HG03108 (cell line): Measurements from ENCODE around the gene ELANE.
"Not testable (repeated sequence)": the region's sequence is repeated elsewhere in the genome, so short reads cannot be mapped to it uniquely, and the experiment has no call there.

Experiments used
- ATAC-seq: cut with Tn5 transposase; IDR thresholded peaks from one replicate; pipeline ENCODE4 v1.9.1; 2021; ENCODE audit warnings: moderate library complexity; ENCODE audit not compliant: unreplicated experiment

Gene ELANE

DNA sequence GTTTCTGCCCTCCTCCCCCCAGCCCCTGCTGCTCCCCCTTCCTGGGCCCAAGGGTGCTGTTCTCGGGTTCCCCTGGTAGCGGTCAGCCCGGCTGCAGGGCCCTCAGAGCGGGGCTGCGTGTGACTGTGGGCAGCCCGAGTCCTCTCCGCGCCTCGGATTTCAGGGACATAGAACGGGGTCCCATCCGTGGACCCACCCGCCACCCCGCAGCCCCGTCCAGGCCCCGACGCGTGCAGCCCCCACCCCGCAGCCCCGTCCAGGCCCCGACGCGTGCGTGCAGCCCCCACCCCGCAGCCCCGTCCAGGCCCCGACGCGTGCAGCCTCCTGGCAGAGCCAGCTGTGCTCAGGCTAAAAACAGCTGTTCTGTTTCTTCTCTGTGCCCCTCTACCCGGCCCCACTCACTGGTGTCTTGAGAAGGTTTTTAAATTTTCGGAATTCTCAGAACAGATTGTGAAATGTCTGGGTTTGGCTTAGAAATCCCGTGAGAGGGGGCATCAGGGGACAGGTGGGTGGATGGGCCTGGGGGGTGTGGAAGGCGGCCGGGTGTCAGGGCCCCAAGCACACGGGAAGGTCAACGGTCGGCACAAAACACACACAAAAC, 16.8 kb upstream of the ELANE start:
- no peak for ATAC-seq

DNA sequence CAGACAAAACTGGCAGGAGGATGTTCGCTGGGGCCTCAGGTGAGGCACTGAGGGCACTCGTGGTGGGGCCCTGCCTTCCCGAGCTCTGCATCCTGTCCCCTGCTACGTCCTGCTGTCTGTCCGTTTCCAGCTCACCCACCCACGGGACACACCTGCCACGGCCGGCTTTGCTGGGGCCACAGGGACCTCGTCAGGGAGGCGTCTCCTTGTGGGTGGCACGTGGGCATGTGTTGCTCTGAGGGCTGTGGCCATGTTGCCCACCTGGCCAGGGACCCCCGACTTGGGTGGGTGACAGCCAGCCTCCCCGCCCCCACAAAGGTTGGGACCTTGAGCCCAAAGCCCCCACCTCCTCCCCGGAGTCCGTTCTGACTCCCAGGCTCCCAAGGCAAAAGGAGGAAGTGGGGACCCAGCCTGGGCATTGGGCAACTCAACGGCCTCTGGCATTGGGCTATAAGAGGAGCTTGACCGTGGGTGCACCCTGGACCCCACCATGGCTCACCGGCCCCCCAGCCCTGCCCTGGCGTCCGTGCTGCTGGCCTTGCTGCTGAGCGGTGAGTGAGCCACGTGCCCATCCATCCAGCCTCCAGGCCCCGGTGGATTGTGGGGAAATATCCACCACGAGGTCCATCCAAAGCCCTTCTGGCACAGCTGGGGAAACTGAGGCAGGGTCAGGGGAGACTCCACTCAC, 11.4 kb upstream of the ELANE start, which contains the start of gene PRTN3:
TSS of gene PRTN3 (plus strand) at position 481 of the 688 bp plus-strand sequence. CDS start at position 491, 10 bp downstream.
- no peak for ATAC-seq

GRCh38 chr19:842802-843179, 9.3 kb upstream of the ELANE start:
- not testable (repeated sequence) for ATAC-seq

- ATAC-seq: no peak
Observed at GRCh38 chr19:843180-843835, 8.8 kb upstream of the ELANE start.

DNA sequence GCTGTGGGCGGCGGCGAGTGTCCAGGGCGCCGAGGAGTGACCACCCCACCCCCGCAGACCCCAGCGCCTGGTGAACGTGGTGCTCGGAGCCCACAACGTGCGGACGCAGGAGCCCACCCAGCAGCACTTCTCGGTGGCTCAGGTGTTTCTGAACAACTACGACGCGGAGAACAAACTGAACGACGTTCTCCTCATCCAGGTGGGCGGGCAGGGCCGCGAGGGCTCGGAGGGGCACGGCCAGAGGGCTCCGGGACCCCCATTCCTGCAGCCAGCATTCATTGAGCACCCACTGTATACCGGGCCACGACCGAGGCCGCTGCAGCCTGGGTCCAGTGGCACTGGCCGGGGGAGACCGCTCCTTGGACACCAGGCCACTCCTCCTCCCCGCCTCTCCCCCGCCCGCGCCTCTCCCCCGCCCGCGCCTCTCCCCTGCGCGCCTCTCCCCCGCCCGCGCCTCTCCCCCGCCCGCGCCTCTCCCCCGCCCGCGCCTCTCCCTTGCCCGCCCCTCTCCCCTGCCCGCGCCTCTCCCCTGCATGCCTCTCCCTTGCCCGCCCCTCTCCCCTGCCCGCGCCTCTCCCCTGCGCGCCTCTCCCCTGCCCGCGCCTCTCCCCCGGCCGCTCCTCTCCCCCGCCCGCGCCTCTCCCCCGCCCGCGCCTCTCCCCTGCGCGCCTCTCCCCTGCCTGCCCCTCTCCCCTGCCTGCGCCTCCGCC, 8.1 kb upstream of the ELANE start:
- ATAC-seq: no peak

DNA sequence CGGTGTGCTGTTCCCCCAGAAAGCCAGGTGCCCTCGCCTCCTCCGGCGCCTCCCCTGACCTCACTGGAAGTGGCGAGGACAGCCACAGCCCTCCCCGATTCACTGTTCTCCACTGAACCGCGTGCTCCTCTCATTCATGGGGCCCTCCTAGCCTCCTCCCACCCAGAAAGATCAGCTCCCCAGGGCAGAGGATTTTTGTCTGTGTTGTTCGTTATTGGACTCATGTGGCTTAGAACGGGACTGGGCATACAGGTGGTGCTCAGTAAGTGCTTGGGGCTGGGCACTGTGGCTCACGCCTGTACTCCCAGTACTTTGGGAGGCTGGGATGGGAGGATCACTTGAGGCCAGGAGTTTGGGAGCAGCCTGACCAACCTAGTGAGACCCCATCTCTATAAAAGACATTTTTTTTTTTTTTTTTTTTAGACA, 7.5 kb upstream of the ELANE start:
- no peak for ATAC-seq

GRCh38 chr19:845707-846521, 6.2 kb upstream of the ELANE start:
- ATAC-seq: no peak

- ATAC-seq: no peak
Observed at GRCh38 chr19:848386-848921, 3.6 kb upstream of the ELANE start.

DNA sequence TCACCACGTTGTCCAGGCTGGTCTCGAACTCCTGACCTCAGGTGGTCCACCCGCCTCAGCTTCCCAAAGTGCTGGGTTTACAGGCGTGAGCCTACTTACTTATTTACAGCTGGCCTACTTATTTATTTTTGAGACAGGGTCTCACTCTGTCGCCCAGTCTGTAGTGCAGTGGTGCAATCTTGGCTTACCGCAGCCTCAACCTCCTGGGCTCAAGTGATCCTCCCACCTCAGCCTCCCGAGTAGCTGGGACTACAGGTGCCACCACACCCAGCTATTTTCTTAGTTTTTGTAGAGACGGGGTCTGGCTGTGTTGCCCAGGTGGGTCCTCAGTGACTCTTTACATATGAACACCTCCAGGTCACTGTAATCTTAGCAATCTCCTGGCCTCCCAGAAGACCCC, 2.9 kb upstream of the ELANE start:
- ATAC-seq: not testable (repeated sequence)

DNA sequence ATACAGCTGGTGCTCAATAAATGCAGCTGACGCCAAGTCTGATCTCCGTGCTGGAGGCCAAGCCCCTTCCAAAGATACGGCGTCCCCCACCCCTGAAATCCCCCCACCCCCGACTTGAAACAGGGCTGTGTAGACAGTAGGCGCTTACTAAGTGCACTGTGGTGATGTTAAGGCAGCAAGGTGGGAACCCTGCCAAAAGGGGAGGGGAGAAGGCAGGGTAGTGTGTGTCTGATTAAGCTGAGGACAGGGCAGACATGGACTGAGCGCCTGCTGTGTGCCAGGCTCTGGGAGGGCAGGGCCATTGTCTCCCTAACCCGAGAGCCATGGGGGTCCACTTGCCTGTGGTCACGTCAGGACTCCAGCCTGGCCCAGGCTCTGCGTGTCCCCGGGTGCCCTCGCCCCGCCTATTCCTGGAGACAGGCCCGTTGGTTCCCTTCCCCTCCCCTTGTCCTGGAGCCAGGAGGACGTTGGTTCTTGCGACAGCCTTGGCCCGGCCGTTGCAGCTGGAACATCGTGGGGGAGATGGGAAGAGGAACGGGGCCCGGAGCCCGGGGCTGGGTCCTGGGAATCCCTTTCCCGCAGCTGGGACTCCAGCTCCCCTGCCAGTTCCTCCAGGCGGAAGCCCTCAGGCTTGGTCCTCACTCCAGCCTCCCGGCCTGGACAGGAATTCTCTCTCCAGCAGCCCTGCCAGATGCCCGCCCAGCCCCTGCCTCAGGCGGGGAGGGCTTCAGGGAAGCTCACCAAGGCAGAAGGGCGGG, 1.7 kb upstream of the ELANE start:
- ATAC-seq: no peak

GRCh38 chr19:850979-851335, 1.1 kb upstream of the ELANE start:
- no peak for ATAC-seq

DNA sequence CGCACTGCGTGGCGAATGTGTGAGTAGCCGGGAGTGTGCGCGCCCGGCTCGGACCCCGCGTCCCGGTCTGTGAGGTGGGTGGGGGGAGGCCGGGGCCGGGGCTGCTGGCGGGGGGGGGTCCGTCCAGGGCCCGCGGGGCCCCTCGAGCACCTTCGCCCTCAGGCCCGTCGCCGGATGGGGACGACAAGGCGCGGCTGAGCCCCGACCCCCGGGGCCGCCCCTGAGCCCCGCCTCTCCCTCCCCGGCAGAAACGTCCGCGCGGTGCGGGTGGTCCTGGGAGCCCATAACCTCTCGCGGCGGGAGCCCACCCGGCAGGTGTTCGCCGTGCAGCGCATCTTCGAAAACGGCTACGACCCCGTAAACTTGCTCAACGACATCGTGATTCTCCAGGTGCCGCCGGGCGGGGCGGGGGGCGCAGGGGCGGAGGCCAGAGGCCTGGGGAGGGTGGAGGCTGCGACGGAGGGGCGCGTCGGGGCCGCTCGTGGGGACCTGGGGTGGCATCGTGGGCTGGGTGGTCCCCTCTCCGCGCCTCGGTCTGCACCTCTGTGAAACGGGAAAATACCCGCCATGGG, 997 bp downstream of the ELANE start:
- ATAC-seq: no peak

DNA sequence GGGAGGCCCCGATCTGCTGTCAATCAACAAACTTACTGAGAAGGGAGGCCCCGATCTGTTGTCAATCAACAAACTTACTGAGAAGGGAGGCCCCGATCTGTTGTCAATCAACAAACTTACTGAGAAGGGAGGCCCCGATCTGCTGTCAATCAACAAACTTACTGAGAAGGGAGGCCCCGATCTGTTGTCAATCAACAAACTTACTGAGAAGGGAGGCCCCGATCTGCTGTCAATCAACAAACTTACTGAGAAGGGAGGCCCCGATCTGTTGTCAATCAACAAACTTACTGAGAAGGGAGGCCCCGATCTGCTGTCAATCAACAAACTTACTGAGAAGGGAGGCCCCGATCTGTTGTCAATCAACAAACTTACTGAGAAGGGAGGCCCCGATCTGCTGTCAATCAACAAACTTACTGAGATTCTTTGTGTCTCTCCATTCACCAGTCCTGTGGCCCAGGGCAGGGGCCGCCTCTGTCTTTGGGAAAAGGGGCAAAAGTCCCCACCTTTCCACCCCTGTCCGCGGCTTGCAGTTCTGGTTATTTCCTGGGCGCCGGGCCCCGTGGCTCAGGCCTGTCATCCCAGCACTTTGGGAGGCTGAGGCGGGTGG, 1.6 kb downstream of the ELANE start:
- not testable (repeated sequence) for ATAC-seq

DNA sequence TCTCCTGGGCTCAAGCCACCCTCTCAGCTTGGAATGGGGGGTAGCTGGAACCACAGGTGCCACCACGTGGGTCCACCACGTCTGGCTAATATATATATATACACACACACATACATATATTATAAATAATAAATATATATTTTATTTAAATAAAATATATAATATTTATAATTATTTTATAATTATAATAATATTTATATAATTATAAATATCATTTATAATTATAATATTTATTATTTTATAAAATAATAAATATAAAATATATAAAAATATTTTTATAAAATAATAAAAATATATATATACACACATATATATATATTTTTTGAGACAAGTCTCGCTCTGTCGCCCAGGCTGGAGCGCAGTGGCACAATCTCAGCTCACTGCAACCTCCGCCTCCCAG, 2.4 kb downstream of the ELANE start:
- ATAC-seq: no peak

DNA sequence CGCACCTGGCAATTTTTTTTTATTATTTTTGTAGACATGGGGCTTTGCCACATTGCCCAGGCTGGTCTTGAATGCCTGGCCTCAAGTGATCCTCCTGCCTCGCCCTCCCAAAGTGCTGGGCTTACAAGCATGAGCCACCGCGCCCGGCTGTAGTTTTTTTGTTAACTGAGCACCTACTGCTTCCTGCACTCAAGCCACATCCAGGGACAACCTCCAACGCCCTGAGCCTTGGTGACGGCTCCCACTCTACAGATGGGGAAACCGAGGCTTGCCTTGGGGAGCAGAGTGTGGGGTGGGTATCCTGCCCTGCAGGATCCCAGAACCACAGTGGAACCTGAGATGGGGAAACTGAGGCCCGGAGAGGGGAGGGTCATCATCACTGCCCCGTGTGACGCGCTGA, 3.0 kb downstream of the ELANE start:
- no peak for ATAC-seq

DNA sequence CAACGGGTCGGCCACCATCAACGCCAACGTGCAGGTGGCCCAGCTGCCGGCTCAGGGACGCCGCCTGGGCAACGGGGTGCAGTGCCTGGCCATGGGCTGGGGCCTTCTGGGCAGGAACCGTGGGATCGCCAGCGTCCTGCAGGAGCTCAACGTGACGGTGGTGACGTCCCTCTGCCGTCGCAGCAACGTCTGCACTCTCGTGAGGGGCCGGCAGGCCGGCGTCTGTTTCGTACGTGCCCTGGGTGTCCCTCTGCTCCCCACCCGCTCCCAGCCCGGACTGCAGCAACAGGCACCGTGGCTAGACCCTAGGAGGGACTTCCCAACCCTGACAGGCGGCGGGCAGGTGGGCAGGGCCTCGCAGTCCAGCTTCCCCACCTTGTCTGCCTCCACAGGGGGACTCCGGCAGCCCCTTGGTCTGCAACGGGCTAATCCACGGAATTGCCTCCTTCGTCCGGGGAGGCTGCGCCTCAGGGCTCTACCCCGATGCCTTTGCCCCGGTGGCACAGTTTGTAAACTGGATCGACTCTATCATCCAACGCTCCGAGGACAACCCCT, 3.5 kb downstream of the ELANE start:
- no peak for ATAC-seq

DNA sequence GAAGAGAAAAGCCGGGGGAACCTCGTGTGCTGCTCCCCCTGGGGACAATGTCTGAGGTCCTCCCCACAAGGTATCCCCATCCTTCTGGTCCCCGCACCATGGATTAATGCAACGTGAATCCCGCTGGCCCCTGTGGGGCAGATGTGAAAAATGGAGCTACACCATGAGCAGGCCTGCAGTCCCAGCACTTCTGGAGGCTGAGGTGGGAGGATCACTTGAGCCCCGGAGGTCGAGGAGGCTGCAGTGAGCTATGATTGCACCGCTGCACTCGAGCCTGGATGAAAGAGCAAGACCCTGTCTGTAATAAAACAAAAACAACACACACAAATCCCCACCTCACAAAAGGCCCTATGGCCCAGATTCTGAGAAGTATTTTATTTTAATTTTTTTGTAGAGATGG, 6.2 kb downstream of the ELANE start:
- no peak for ATAC-seq

DNA sequence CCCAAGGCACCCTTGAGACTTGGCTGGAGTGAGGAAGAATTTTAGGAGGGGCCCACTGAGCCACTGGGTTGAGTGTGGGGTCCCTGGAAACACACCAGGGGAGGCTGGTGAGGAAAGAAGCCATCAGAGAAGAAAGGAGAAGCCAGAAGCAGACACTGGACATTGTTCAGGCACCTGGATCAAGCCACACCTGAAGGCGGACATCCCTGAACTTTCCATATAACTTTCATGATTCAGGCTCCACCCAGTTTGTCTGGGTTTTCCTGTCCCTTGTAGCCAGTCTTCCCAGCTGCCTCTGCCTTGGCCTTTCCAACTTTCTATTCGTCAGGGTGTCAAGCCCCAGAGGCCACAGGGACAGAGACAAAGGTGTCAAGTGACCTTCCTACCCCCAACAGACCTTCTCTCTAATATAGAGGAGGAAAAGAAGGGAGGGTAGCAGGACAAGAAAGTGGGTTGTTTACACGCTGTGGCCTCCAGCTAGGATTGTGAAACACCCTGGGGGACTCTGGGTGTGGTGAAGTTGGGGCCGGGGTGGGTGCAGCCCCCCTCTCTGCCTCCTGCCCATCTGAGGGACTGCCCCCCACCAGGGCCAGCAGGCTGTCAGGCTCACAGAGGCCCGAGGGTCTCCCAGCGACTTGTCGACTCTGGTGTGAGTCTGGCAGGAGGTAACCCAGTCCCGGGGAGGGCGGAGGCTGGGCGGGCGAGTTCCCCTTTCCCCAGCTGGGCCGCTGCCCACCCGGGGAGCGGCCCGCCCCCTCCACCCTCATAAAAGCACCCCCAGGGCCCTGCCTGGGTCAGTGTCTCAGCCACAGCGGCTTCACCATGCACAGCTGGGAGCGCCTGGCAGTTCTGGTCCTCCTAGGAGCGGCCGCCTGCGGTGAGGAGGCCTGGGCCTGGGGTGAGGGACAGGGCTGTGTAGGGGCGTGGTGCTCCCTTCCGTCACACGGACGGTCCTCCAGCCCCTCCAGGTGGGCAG, 7.1 kb downstream of the ELANE start, which contains the start of gene CFD:
TSS of gene CFD (plus strand) at position 797 of the 976 bp plus-strand sequence. CDS start at position 823, 26 bp downstream.
- ATAC-seq: no peak
